Chondrocyte (in vitro differentiated cells): ENCODE measurements around the gene SAPCD1. TPM values are rescaled to one million over a fixed set of nuclear protein-coding genes. Genes with fewer than 3 reads are reported as not detected.
A peak's percentile ranks its signal among the peaks of the same experiment; 100 is the strongest.

Source experiments
- DNase-seq: peaks from one replicate; pipeline ENCODE4 v3.0.0; 2021; ENCODE audit warnings: mixed read lengths, low spot score
- H3K27ac Mint-ChIP-seq: one replicate; pipeline ENCODE4 v1.8.0; 2021; ENCODE audit warnings: mild to moderate bottlenecking, moderate library complexity, mixed read lengths; ENCODE audit not compliant: unreplicated experiment
- H3K27me3 Mint-ChIP-seq: 2 replicates; pipeline ENCODE4 v1.8.0; 2021; ENCODE audit warnings: low read depth, mixed read lengths
- H3K36me3 Mint-ChIP-seq: 2 replicates; pipeline ENCODE4 v1.8.0; 2021; ENCODE audit warnings: low read depth, mixed read lengths
- H3K4me1 Mint-ChIP-seq: 2 replicates; pipeline ENCODE4 v1.8.0; 2021; ENCODE audit warnings: low read depth, mild to moderate bottlenecking, mixed read lengths
- H3K4me3 Mint-ChIP-seq: one replicate; pipeline ENCODE4 v1.8.0; 2021; ENCODE audit warnings: mild to moderate bottlenecking, moderate library complexity, mixed read lengths; ENCODE audit not compliant: unreplicated experiment
- H3K9me3 Mint-ChIP-seq: 2 replicates; pipeline ENCODE4 v1.8.0; 2021; ENCODE audit warnings: low read depth, mixed read lengths
- total RNA-seq: library from RNA; stranded (reverse); gene quantifications from 3 replicates; pipeline ENCODE4 v1.2.1, GENCODE V29; 2021
- TF ChIP-seq, protein P1 (sequence below): fragments of 200-600 bp; sonication (generic); IDR thresholded peaks from 2 replicates; pipeline ENCODE4 v1.5.0; 2021; ENCODE audit warnings: antibody characterized with exemption, mild to moderate bottlenecking, moderate library complexity

The SAPCD1 gene
- total RNA-seq, 1 donor from 2014 or later, result 1.4 TPM

DNA sequence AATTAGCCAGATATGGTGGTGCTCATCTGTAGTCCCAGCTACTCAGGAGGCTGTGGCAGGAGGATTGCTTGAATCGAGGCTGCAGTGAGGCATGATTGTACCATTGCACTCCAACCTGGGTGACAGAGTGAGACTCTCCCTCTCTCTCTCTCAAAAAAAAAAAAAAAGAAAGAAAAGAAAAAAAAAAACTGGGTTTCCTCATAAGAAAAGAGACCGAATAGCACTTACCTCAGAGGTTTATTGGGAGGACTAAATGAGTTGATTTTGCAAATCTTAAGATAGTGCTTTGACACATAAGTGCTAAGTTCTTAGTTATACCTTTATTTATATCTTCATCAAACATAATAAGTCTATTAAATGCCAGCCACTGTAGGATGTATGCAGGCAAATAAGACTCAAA lies 8.4 kb downstream of the SAPCD1 start:
- H3K27ac Mint-ChIP-seq, result no peak overlapping the region
- no peaks in the 10 kb centered on the region for H3K9me3 Mint-ChIP-seq
- TF ChIP-seq, protein P1, sequence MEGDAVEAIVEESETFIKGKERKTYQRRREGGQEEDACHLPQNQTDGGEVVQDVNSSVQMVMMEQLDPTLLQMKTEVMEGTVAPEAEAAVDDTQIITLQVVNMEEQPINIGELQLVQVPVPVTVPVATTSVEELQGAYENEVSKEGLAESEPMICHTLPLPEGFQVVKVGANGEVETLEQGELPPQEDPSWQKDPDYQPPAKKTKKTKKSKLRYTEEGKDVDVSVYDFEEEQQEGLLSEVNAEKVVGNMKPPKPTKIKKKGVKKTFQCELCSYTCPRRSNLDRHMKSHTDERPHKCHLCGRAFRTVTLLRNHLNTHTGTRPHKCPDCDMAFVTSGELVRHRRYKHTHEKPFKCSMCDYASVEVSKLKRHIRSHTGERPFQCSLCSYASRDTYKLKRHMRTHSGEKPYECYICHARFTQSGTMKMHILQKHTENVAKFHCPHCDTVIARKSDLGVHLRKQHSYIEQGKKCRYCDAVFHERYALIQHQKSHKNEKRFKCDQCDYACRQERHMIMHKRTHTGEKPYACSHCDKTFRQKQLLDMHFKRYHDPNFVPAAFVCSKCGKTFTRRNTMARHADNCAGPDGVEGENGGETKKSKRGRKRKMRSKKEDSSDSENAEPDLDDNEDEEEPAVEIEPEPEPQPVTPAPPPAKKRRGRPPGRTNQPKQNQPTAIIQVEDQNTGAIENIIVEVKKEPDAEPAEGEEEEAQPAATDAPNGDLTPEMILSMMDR, result no peak
- no peaks in the 10 kb centered on the region for H3K36me3 Mint-ChIP-seq
- no peak for DNase-seq
- no peak overlapping the region for H3K4me3 Mint-ChIP-seq
- no peaks in the 10 kb centered on the region for H3K4me1 Mint-ChIP-seq
- H3K27me3 Mint-ChIP-seq, result no peaks in the 10 kb centered on the region

DNA sequence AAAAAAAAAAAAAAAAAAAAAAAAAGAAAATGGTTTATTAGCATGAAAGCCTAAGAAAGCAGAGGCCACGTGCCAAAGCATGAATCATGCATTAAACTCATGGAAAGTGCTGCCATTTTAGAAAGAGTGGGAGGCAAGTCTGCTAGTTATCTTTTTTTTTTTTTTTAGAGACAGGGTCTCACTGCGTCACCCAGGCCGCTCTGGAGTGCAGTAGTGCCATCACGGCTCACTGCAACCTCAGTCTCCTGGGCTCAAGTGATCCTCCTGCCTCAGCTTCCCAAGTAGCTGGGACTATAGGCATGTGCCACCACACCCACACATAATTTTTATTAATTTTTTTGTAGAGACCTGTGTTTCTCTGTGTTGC lies 9.5 kb downstream of the SAPCD1 start:
- Mint-ChIP-seq H3K36me3 (no peaks in the 10 kb centered on the region), H3K27ac (no peak overlapping the region), H3K4me1 (peaks cover 4% of the 10 kb centered on the region), H3K4me3 (no peak overlapping the region), H3K9me3 (no peaks in the 10 kb centered on the region), H3K27me3 (no peaks in the 10 kb centered on the region)
- no peak for DNase-seq
- TF ChIP-seq, protein P1, result no peak

GRCh38 chr6:31775184-31775583 lies 12.7 kb downstream of the SAPCD1 start:
- TF ChIP-seq, protein P1, result no peak
- DNase-seq, result no peak
- peaks cover 2% of the 10 kb centered on the region for H3K36me3 Mint-ChIP-seq
- no peak overlapping the region for H3K4me3 Mint-ChIP-seq
- H3K27ac Mint-ChIP-seq, result no peak overlapping the region
- H3K9me3 Mint-ChIP-seq, result no peaks in the 10 kb centered on the region
- no peaks in the 10 kb centered on the region for H3K27me3 Mint-ChIP-seq
- peaks cover 10% of the 10 kb centered on the region for H3K4me1 Mint-ChIP-seq

GRCh38 chr6:31775633-31776484 lies 13.4 kb downstream of the SAPCD1 start:
- Mint-ChIP-seq H3K27ac (peak overlapping the region; percentile 61), H3K36me3 (peaks cover 4% of the 10 kb centered on the region), H3K27me3 (no peaks in the 10 kb centered on the region), H3K9me3 (no peaks in the 10 kb centered on the region), H3K4me1 (peaks cover 10% of the 10 kb centered on the region), H3K4me3 (no peak overlapping the region)
- TF ChIP-seq, protein P1, result no peak
- DNase-seq, result no peak

DNA sequence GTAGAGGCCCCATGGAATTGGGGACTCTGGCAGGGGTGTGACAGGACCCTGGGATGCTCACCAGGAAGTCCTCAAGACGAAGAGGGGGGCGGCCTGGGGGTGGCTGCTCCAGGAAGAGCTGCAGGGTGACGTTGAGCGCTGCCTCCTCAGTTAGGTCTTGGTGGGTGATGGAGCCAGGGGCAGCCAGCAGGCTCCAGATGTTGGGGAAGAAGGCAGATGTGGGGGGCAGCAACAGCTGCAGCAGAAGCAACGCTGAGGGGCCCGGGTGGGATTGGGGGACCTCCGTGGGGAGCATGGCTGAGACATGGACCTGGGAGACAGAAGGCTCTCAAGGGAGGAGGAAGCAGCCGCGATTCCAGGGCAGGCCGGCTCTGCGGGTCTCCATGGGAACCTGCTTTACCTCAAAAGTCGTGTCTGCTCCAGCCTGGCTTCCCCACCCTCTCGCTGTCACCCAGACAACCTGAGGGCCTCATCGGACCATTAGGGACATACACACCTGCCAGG lies 14.1 kb downstream of the SAPCD1 start:
- Mint-ChIP-seq H3K4me1 (peaks cover 10% of the 10 kb centered on the region), H3K9me3 (no peaks in the 10 kb centered on the region), H3K36me3 (peaks cover 9% of the 10 kb centered on the region), H3K4me3 (no peak overlapping the region), H3K27ac (peak overlapping the region; percentile 61), H3K27me3 (no peaks in the 10 kb centered on the region)
- TF ChIP-seq, protein P1, result no peak
- no peak for DNase-seq
